NCI-H526 (cell line): Measurements from ENCODE around the gene APBB2.

Source experiments
- DNase-seq, 2 experiments: peaks; one replicate each; lab custom pipeline; 2025; lab: John Stamatoyannopoulos, UW

The APBB2 gene

DNA sequence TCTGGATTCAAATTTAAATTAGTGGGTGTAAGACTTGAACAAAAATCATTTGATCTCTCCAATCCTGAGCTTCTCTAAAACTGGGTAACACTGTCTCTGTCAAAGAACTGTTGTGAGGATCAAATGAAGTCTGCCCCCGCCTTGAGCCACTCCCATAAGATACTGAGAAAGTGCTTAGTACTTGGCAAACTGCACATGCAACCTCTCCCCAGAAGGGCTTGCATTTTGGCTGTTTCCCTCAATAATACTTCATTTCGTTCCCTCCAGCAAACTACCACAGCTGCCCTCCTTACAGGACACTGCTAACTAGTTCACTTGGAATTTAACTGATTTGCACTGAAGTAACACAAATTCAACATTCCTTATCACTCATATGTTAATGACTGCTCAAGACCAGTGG, 79.8 kb downstream of the APBB2 start:
- DNase-seq = no peak

DNA sequence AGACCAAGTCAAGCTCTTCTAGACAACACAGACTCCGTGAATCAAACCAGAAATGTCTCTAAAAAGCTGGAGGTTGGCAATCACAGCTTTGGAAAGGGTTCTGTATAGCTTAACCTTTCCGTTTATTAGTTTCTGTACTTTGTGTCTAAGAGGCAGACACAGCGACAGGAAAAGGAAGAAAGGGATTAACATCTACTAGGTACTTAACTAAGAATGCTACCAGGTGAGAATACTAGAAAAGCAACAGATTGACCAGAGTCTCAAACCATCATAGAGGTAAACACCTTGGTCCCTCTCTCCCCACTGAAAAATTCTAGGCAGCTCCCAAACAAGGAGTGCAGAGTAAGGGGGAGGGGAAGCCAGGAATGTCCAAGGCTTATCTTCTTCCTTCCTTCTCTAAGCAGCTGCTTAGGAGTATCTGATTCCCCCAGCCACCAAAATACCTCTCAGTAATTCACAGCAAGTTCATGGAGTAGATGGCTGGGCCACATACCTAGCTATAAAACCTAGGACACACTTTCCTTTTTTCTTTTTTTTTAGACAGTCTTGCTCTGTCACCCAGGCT, 80.8 kb downstream of the APBB2 start:
- no peak for DNase-seq

DNA sequence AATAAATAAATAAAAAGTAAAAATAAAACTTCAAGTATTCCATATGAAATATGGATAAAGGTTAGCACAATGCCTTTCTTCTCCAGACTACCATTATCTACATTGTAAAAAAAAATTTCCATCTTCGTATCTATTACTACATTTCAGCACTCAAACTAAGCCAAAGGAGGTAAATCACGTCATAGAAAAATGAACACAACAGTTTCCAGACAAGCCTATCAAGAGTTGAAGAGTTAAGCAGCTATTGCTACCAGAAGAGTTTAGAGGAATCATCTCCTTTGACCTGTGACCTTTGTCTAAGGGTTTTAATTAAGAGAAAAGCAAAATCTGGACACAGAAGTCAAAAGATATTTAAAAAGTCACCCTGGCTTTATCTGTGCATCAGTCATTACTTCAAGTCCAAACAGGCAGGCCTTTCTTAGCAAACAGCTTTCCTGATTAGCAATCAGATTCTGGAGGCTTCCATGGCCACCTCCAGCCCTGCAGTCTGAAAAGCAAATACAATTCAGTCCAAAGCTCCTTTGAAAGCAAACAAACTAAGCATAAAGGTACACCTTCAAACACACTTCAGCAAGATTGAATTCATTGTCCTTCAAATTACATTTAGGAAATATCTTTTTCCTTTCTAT, 82.2 kb downstream of the APBB2 start:
- peak in 1 of 2 experiments; percentile 12 for DNase-seq

DNA sequence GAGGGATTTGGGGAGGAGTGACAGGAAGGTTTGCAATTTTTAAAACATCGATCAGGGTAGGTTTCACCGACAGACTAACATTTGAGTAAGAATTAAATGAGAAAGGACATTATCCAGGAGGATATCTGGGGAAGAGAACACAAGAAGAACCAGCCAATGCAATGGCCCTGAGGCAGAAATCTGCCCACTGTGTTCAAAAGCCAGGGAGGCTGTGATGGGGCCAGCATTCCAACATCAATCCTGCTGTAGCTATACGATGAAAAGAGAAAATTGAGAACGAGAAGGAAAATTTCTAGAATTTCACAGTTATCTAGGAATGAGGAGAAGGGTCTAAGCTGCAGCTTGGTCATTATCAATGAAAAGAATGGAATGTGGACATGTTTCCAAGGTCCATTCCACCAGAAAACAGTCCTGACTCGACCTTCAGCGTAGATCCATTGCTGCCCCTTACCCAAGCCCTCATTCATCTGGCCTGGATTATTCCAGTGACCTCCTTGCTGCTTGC, 84.4 kb downstream of the APBB2 start:
- no peak for DNase-seq

DNA sequence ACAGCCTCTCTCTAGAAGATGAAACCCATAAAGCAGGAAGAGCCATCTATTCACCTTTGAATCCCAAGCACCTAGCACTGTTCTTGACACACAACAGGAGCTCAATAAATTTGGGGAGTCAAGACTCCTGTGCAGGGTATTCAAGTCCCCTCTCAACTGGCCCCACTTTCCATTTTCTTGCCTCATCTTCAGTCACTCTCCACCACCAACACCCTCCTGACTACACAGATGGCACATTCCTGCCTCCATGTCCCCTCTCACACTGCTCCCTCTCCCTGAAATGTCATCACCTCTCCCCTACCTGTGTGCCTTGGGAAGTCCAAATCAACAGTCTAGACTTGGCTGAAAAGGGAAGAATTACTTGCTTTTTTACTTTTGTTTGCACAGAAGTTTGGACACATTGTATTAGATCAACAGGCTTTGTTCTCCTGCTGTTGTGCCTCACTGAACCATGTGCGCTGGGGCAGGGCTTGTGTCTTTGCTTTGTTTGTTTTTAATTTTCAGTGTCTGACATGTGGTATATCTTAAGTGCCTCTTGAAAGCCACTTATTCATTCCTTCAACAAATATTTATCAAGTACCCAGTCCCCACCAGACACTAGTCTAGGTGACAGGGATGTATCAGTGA, 85.1 kb downstream of the APBB2 start:
- DNase-seq = no peak

DNA sequence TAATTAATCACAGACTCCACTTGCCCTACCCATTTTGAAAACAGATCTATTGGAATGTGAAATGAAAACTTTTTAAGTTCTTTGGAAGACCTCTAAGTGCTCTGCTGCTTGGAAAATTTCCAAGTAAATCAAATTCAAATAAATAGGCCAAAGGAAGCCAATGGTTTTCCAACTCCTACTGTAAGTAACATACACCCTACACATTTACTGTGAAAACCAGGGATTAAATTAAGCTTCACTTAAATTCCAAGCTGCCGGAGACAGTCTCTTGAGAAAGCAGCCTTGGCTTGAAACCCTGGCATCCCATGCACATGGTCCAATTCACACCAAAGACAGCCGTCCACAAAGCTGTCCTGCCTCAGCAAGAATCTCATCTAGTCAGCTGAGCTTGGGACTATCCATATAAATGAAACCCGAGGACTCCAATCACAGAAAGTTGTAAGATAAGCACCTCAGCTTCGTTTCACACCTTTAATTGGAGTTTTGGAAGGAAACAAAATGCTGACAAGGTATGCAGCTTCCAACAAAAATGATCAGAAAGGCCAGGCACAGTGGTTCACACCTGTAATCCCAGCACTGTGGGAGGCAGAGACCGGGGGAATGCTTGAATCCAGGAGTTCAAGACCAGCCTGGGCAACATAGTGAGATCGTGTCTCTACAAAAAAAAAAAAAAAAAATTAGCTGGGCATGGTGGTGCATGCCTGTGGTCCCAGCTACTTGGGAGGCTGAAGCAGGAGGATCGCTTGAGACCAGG, 88.6 kb downstream of the APBB2 start:
- DNase-seq = no peak

DNA sequence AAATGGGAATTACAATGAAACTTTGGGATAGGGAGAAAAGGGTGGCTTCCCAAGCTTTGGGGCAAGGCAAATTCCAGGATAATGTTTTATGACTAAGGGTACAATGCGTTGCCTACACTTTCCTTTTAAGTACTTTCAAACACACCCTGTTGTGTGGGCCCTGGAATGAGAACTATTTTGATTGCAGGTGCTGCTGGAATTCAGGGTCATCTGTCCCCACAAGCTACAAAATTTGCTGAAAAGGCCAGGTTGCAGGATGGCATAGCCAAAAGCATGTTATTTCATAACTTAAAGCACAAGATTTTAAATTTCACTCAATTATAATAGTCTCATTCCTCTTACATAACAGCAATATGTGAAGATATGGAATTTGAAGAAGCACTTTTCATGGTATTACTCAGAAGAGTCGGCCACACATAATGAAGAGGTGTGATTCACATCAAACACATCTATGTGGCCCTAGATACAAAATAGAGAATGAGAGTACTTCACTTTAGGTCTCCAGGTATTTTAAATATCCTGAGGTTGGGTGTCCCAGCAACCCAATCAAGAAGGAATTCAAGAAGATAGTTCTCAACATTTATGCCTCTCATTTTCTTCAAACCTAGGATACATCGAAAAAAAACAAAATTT, 89.3 kb downstream of the APBB2 start:
- no peak for DNase-seq

DNA sequence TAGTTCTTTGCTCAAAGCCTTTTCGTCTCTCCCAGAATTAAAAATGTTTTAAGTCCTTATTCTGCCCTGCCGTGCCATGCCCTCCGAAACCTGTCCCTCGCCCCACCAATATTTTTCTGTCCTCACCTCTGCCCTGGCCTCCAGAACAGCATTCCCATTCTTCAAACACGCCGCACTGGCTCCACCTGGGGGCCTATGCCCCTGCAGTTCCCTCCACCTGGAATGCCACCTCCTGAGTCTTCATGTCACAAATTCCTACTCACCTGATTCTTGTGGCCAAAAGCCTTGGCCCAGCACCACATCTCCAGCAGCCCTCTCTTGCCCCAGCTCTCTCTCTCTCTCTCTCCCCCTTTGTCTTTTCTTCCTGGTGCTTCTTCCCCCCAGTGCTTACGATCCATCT, 91.6 kb downstream of the APBB2 start:
- DNase-seq = peak in 1 of 2 experiments; percentile 45

DNA sequence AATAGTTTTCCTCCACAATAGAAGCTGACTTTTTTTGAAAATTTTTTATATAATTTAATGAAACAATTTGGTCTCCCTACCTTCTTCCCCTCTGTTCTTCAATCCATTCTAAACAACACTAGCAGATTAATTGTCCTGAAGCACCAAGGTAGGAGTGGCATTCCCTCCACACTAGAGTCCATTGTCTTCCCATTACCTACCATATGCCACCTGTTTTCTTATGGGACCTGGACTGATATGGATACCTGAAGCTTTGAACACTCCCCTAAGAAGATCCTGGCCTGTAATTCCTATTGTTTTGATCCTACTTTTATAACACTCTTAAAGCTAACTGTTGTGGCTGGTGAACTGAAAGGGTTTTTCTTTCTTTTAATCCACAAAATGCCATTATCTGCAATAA, 92.0 kb downstream of the APBB2 start:
- DNase-seq = peak in 1 of 2 experiments; percentile 15

DNA sequence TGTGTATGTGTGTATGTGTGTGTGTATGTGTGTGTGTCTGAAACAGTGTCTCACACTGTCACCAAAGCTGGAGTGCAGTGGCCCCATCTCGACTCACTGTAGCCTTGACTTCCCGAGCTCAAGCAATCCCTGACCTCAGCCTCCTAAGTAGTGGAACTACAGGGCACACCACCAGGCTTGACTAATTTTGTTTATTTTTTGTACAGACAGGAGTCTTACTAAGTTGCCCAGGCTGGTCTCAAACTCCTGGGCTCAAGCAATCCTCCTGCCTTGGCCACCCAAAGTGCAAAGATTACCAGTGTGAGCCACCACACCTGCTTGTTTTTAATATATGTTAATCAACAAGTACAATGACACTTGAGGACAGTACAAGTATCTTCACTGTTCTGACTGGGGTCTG, 92.4 kb downstream of the APBB2 start:
- DNase-seq = no peak

DNA sequence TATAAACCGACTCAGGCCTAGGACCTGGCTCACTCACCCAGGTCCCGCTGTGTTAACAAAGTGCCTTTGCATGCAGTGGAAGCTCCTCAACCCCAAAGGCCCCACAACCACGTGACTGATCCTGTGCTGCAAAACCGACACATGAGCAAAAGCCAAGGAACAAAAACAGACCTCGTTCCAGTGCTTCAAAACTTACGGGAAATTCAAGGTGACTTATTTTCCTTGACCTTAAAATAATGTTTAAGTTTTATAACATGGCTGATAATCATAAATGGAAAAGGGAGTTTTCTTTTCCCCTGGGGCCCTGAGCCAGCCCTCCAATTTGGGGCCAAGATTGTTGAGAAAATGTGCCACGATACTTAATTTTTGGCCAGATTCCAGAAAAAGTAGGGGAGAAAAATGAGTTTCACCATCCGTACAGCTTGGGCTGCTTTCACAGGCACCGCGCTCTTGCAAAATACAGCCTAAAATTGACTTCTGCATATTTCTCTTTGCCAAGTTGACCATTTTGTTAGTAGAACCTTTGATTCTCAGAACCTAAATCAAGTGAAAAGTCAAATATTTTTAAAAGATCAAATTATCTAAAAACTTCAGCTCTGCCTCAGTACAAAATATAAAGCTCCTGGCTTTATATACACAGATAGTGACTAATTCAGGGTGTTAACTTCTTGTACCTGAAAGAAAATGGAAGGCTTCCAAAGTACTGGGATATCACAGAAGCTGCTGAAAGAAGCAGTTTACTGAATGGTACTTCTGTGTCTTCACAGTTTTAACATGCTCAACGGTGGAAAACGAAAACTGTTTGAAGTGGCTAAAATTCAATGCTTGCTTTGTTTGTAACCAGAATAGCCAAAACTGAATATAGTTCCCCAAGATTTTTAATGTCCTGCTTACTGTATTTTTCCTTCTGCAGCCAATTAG, 93.8 kb downstream of the APBB2 start:
- DNase-seq = no peak

DNA sequence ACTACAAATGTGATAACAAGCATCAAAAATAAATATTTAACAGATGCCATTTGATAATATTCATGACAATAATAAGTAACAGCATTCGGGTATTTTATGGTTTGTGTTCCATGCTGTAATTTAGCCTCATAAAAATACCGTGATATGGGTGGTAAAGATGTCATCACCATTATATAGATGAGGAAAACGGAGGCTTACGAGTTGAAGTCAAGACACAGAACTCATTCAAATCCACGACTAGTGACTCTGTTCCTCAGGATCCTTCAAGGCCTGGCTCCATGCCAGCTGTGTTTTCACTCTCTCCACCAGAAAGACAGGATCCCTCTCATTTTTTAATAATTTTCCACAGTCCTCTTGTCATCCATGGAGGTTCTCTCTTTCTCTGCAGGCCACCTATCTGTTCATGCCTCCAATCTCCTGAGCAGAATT, 94.5 kb downstream of the APBB2 start:
- DNase-seq = no peak

DNA sequence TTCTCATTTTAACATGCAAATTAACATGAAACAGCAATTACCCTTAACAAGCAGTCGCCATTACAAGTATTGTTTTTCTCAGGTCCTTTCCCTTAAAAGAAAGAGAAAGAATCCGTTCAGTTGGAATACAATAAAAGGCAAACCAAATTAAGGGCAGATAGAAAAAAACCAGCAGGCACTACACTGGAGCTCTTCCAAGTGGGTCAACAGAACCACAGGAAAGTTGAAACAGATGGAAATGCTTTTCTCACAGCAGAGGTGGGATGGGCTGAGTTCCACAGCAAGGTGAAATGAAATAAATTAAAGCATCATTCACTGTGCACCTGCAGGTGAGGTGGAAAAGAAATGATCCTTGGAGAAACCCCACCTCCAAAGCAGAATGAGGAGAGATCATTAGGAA, 102.6 kb downstream of the APBB2 start:
- no peak for DNase-seq

DNA sequence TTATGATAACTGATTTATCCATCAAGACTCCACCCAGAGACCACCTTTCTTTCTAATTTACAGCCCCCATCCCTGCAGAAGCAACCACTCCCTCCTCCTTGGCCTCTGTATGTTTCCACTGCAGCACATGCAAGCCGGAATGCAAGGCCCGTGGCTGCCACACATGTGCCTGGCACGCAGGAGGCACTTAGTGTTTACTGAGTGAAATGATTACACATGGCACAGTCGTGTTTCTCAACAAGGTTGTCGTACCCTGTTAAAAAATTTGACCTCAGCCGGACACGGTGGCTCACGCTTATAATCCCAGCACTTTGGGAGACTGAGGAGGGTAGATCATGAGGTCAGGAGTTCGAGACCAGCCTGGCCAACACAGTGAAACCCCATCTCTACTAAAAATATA, 104.3 kb downstream of the APBB2 start:
- DNase-seq = no peak

DNA sequence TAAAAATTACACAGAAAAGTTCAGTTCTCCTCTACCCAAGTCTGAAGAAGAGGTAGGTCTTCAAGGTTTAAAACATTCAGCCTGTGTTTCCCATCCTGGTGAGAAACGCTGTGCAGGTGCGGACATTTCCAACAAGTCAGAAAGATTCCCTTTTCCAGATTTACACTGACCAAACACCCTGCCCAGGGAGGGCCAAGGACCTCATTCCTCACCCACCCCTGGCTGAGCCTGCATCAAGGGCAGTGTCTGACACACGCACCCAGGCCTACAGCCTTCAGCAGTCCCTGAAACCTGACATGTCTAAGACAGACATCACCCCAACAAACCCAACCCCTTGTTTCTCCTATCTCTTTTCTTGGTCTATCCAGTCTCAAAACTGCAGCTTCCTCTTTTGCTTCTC, 105.9 kb downstream of the APBB2 start:
- no peak for DNase-seq

DNA sequence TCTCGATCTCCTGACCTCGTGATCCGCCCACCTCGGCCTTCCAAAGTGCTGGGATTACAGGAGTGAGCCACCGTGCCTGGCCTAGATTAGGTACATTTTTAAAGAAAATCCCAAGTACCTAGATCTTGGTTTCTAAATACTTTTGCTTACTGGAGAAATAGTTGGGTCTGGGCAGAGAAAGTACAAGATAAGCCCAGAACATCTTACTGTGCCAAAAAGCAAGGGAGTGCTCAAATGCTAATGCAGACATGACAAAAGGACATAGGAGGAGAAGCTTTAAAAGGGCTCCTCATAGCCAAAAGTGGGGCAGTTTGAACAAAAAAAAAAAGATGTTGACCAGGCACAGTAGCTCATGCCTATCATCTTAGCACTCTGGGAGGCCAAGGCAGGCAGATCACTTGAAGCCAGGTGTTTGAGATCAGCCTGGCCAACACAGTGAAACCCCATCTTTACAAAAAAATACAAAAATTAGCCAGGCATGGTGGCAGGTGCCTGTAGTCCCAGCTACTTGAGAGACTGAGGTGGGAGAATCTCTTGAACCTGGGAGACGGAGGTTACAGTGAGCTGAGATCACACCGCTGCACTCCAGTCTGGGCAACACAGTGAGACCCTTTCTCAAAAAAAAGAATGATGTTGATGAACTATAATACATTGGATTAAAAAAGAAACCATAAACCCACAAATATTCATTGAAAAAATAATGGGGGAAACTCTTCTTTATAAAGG, 107.5 kb downstream of the APBB2 start:
- DNase-seq = no peak

DNA sequence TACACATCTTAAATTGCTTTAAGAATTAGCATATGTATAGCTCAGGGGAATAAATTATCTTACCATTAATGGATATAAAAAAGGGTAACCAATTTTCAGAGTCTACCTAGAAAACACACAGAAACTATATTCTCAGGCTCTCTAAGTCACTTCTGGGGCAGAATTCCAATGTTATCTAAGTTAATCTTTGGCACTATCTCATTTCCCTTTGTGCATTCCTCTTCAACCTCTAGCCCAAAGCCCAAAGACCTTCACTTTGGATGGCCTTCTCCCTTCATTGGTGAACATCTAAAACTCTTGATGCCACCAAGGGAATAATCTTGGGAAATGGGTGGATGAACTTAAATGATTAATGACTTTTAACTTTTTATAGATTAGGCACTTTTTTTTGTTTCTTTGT, 108.3 kb downstream of the APBB2 start:
- no peak for DNase-seq

DNA sequence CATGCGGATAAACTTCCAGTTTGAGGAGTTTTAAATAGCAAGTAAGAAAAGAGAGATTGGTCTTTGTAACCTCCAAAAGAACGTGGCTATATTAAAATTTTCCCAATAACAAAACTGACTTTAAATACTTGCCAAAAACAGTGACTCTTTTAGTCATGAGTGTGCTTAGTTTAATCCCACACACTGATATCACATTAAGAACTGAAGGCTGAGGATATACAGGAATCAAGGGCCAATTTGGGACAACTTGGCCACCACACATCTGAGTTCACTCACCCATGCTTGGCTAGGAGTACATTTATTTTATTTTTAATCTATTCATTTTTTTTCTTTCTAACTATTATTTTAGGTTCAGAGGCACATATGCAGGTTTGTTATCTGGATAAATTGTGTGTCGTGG, 110.2 kb downstream of the APBB2 start:
- DNase-seq = no peak

DNA sequence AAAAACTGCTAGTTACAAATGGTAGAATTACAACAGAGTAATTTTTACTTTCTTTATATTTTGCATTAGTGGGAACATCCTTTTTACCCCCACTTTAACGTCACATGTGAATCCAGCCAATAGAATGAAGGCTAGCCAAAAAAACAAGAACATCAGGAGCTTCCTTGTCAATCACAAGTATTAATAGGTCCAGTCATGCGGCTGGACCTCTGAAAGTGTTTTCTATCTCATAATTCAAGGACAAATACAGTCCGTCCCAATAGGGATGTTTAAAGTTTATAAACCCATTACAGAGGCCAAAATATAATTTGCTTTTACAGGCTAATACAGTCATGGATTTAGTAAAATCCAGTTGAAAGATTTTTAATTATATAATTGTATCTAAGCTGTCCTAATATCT, 110.7 kb downstream of the APBB2 start:
- DNase-seq = no peak

DNA sequence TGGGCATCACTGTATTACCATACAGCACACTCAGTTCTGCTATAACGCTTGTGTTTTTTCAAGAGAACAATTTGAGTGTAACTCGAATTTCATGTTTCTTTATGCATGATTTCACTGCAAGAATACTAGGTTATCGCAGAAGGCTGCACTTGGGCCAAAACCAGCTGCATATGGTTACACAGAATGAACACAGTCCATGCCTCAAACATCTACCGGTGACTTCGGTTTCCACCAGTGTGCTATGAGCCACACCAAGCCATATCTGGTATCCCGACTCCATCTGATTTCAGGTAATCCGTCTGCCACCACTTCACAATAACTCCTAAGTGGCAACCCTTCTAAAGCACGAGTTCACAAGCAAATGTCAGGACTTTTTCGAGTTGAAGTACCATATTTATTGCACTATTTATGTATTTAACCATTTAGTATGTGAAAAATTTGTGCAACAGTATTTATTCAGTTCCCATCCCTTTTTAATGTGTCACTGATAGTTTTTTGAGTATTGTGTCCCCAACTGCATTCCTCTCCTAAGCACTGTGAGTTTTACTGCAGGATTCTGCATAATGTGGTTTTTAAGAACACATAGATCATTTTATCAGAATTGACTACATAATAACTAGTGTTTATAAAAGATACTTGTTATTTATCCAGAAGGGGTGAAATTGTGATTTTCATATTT, 111.8 kb downstream of the APBB2 start:
- peak; percentile 45 to 62 for DNase-seq
